ENCODE measurements around the gene CARD18.
"Not testable (repeated sequence)": the region's sequence is repeated elsewhere in the genome, so short reads cannot be mapped to it uniquely, and the experiment has no call there.

CARD18 gene

GRCh38 chr11:105132716-105133511 is 6.7 kb downstream of the CARD18 start:
- no peak for DNase-seq (ENCODE audit: low read depth in 2 of 2)

- no peak for DNase-seq (ENCODE audit: low read depth in 2 of 2)
These were observed 9.3 kb downstream of the CARD18 start for GRCh38 chr11:105130189-105130813.

DNA sequence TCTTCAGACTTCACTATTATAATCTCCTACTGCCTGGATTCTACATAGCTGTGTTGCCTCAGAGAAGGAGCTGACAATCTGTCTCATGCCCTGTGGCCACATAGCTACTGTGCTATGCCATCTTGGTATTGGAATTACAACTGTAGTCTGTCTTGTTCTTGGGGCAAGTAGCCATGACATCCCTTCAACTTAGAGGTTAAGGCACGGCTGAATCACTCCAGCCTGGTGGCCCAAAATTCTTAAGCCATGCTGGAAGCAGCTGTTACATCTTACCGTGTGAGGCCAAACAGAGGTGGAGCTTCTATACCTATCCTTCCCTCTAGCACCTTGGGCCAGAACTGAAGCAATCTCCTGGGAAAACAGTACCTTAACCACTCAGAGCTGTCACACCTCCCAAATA is 14.8 kb downstream of the CARD18 start:
- DNase-seq (ENCODE audit: low read depth in 2 of 2): no peak

GRCh38 chr11:105111145-105111944 is 28.2 kb downstream of the CARD18 start:
- DNase-seq (ENCODE audit: low read depth in 2 of 2): no peak

- no peak for DNase-seq (ENCODE audit: low read depth in 2 of 2)
These were observed 28.9 kb downstream of the CARD18 start for GRCh38 chr11:105110688-105111030.

GRCh38 chr11:105109855-105110687 is 29.5 kb downstream of the CARD18 start:
- no peak for DNase-seq (ENCODE audit: low read depth in 2 of 2)

- DNase-seq (ENCODE audit: low read depth in 2 of 2): no peak
These were observed 30.2 kb downstream of the CARD18 start for GRCh38 chr11:105109321-105109720.

GRCh38 chr11:105108247-105108646 is 31.3 kb downstream of the CARD18 start:
- no peak for DNase-seq (ENCODE audit: low read depth in 2 of 2)

DNA sequence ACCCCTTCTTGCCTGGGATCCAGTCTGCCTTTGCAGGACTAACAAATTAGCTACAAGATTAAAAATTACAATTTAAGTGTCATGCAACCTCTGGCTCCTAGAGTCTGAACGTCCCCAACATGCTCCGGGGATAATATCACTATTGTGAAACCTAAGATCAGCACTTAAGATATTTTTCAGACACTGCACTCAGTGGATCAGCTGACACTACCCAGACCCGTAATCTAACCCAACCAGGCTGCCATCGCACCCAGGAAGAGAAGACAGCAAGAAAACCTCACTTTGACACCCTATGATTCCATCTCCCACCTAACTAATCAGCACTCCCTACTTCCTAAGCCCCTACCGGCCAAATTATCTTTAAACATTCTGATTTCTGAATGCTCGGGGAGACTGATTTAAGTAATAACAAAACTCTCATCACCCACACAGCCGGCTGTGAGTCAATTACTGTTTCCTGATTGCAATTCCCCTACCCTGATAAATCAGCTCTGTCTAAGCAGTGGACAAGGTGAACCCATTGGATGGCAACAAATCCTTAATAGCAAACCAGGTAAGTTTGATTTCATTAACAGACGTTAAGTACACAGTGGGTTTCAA is 32.2 kb downstream of the CARD18 start:
- DNase-seq (ENCODE audit: low read depth in 2 of 2): not testable (repeated sequence)

GRCh38 chr11:105106140-105106539 is 33.4 kb downstream of the CARD18 start:
- DNase-seq (ENCODE audit: low read depth in 2 of 2): no peak

DNA sequence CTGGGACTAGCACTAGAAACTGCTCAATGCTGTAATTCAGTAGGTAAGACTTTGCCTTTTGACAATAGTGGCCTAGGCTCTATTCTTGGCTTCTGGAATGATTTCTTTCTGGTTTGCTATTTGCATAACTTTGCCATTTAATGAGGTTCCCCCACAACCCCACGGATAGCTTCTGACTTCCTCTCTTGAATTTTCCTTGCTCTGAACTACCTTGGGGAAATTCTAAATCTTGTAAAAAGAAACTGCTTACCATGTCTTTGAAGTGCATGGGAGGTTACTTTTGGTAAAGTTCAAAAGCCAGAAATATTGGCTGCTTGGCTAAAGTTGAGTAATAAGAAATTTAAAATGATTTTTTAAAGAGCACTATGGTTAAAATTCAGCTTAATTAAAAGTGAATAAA is 35.3 kb downstream of the CARD18 start:
- DNase-seq (ENCODE audit: low read depth in 2 of 2): no peak

DNA sequence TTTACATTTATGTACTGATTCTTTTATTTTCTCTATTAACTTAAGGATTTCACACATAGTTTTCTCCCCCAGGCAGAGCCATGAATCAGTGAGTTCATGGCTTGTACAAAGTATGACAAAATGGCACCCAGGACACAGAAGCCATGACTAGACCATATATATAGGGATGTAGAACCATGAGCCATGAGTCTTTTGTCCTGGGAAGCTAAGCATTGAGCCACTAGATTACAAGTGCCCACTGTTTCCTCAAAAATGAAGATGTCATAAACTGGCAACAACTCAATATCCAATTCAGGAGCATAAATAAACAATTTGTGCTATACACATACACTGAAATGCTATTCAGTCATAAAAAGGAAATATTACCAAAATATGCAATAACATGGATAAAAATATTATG is 36.2 kb downstream of the CARD18 start:
- no peak for DNase-seq (ENCODE audit: low read depth in 2 of 2)

DNA sequence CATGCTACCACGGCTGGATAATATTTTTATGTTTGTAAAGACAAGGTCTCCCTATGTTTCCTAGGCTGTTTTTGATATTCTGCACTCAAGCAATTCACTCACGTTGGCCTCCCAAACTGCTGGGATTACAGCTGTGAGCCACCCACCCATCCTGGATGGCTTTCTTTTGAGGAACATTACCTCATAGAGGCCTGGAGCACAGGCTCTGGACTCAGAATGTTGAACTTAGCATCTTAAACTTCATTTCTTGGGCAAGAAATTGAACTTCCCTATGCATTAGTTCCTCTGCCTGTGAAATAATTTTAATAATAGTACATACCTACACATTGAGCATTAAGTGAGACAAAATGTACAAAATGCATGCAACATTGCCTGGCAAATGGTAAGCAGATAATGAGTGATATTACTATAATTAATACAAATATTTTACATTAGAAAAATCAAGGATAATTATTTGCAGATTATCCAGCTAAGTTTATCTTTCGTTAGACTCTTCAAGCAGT is 37.4 kb downstream of the CARD18 start:
- not testable (repeated sequence) for DNase-seq (ENCODE audit: low read depth in 2 of 2)

DNA sequence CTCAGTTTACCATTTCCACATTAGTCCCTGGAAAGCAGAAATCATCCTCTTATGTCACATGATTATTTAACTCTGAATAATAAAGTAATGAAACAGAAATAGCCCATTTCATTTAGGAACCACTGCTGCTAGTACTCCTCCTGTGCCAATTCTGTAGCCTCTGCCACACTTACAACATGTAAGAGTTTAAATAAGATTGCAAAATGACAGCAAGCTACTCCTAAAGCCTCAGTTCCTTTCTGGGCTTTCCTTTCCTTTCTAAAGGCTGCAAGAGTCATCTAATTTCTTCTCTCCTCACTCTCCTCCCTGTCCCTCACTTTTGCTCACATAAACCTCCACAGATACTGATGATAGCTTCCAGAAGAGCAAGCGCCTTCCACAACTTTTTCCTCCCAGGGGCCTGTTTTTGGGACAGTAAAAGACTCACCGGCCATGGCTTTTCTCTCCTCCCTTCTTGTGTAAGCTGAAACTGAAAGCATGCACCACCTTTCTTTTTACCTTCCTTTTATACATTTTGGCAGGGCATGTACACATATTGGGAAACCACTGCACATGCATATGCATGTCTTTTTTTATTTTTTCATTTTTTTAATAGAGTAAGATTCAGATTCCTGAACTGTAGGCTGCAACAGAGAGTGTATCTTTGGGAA is 38.5 kb downstream of the CARD18 start:
- DNase-seq (ENCODE audit: low read depth in 2 of 2): no peak

DNA sequence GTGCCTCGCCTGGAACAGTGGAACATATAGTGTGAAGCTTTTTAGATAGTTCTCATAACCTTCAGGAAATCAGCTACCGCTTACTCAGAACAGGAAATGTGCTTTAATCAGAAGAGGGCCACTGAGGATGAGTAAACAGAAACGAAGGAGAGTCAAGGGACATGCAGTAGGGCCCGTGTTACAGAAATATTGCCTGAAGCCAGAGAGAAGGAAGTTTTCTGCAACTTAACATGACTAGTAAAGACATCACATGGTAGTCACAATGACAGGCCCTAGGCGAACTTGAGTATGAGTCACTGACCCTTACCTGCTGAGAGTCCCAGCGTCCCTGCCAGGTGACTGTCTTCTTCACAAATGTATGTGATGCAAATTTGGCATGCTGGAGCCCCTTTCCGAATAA is 39.4 kb downstream of the CARD18 start:
- no peak for DNase-seq (ENCODE audit: low read depth in 2 of 2)

DNA sequence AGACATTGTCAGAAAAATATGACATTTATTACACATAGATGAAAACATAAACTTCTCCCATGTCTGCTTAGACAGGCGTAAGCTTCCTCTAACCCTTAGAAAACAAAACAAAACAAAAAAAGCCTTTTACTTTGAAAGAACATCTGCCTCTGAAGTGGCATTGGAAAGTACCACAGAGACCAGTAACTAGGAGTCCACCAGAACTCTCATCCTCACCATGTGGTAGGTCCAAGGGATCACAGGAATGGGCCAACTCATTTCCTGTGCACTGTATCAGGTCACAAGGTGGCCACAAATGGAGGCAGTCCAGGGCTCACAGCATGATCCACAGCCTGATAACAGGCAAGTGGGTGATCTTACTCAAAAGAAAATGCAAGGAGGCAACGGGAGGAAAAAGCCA is 40.0 kb downstream of the CARD18 start:
- not testable (repeated sequence) for DNase-seq (ENCODE audit: low read depth in 2 of 2)

GRCh38 chr11:105092256-105093239 is 47.0 kb downstream of the CARD18 start:
- DNase-seq (ENCODE audit: low read depth in 2 of 2): no peak

All from stimulated activated CD8-positive, alpha-beta memory T cell treated with anti-CD3 and anti-CD28 coated beads, Interleukin-15, amount 100 ng/mL, for 4 hours (primary cell).